Measurements from ENCODE around the gene KCNQ1.
A peak's percentile ranks its signal among the peaks of the same experiment; 100 is the strongest.

KCNQ1 gene

GRCh38 chr11:2462543-2462985, 17.8 kb downstream of the KCNQ1 start:
- peak; percentile 48 for DNase-seq

- peak; percentile 61 for DNase-seq
Observed at GRCh38 chr11:2462986-2463765, 18.4 kb downstream of the KCNQ1 start.

- DNase-seq, result peak; percentile 46
Observed at GRCh38 chr11:2463766-2464277, 19.0 kb downstream of the KCNQ1 start.

- DNase-seq, result no peak
Observed at GRCh38 chr11:2464451-2465165, 19.8 kb downstream of the KCNQ1 start.

GRCh38 chr11:2465202-2466068, 20.6 kb downstream of the KCNQ1 start:
- DNase-seq, result peak; percentile 55

GRCh38 chr11:2466069-2466801, 21.4 kb downstream of the KCNQ1 start:
- DNase-seq, result no peak

- DNase-seq, result no peak
Observed at GRCh38 chr11:2466869-2467694, 22.3 kb downstream of the KCNQ1 start.

GRCh38 chr11:2467695-2468055, 22.9 kb downstream of the KCNQ1 start:
- no peak for DNase-seq

GRCh38 chr11:2468363-2469235, 23.8 kb downstream of the KCNQ1 start:
- DNase-seq, result no peak

- DNase-seq, result no peak
Observed at GRCh38 chr11:2470495-2470894, 25.7 kb downstream of the KCNQ1 start.

- DNase-seq, result no peak
Observed at GRCh38 chr11:2471048-2471803, 26.4 kb downstream of the KCNQ1 start.

- no peak for DNase-seq
Observed at GRCh38 chr11:2471804-2472096, 26.9 kb downstream of the KCNQ1 start.

- peak; percentile 58 for DNase-seq
Observed at GRCh38 chr11:2472428-2473186, 27.8 kb downstream of the KCNQ1 start.

- no peak for DNase-seq
Observed at GRCh38 chr11:2473361-2474058, 28.7 kb downstream of the KCNQ1 start.

GRCh38 chr11:2474059-2474901, 29.5 kb downstream of the KCNQ1 start:
- no peak for DNase-seq

GRCh38 chr11:2475136-2475918, 30.5 kb downstream of the KCNQ1 start:
- DNase-seq, result no peak

- no peak for DNase-seq
Observed at GRCh38 chr11:2477254-2477653, 32.4 kb downstream of the KCNQ1 start.
